Measurements from ENCODE around the gene TBC1D32. TPM values are rescaled to one million over a fixed set of nuclear protein-coding genes. Genes with fewer than 3 reads are reported as not detected.
"Not testable (repeated sequence)": the region's sequence is repeated elsewhere in the genome, so short reads cannot be mapped to it uniquely, and the experiment has no call there.

TBC1D32 gene, protein sequence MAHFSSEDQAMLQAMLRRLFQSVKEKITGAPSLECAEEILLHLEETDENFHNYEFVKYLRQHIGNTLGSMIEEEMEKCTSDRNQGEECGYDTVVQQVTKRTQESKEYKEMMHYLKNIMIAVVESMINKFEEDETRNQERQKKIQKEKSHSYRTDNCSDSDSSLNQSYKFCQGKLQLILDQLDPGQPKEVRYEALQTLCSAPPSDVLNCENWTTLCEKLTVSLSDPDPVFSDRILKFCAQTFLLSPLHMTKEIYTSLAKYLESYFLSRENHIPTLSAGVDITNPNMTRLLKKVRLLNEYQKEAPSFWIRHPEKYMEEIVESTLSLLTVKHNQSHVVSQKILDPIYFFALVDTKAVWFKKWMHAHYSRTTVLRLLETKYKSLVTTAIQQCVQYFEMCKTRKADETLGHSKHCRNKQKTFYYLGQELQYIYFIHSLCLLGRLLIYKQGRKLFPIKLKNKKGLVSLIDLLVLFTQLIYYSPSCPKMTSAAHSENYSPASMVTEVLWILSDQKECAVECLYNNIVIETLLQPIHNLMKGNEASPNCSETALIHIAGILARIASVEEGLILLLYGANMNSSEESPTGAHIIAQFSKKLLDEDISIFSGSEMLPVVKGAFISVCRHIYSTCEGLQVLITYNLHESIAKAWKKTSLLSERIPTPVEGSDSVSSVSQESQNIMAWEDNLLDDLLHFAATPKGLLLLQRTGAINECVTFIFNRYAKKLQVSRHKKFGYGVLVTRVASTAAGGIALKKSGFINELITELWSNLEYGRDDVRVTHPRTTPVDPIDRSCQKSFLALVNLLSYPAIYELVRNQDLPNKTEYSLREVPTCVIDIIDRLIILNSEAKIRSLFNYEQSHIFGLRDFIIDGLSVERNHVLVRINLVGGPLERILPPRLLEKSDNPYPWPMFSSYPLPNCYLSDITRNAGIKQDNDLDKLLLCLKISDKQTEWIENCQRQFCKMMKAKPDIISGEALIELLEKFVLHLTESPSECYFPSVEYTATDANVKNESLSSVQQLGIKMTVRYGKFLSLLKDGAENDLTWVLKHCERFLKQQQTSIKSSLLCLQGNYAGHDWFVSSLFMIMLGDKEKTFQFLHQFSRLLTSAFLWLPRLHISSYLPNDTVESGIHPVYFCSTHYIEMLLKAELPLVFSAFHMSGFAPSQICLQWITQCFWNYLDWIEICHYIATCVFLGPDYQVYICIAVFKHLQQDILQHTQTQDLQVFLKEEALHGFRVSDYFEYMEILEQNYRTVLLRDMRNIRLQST
- 10 to 100 TPM; 14.9 to 27.1 (median 22.4) TPM for total RNA-seq

DNA sequence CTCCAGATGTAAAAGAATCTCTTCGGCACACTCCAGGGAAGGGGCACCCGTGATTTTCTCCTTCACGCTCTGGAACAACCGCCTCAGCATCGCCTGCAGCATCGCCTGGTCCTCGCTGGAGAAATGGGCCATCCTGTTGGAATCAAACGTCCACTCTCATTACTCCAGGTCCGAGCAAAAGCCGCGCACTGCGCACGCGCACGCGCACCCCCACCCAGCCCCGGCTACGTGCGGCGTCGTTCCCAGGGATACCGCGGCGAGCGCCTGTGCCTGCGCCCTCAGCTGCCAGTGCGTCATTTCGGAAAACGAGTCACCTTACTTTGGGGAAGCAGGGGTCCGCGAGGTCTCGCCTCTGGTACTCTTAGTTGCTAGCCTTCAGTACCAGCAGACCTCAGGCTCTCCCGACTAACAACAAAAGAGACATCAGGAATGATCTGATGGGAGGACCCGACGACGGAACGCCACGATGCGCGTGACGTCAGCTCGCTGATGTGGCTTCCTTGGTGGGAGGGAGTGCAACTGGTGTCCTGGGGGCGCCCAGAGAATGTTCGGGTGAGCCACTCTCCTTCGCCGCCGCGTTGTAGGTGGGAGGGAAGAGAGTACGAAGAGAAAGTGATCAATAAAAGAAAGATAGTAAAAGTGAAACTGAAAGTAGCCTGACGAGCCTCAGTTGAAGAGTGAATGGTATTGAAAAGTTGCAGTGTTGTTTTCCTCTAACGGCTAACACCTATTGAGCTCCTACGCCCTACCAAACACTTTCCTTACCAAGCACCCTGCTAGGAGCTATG is at the start of gene TBC1D32:
TBC1D32 (minus strand) TSS at position 182 of the 788 bp plus-strand sequence; CDS start at position 132, 50 bp downstream.
- peak; percentile 92 to 93 for DNase-seq
- peak within 1 kb of the TSS; percentile 49 to 69 (median 65) for H3K4me3 ChIP-seq (replicated peaks in 1 of 3)
- TF ChIP-seq, protein P1, sequence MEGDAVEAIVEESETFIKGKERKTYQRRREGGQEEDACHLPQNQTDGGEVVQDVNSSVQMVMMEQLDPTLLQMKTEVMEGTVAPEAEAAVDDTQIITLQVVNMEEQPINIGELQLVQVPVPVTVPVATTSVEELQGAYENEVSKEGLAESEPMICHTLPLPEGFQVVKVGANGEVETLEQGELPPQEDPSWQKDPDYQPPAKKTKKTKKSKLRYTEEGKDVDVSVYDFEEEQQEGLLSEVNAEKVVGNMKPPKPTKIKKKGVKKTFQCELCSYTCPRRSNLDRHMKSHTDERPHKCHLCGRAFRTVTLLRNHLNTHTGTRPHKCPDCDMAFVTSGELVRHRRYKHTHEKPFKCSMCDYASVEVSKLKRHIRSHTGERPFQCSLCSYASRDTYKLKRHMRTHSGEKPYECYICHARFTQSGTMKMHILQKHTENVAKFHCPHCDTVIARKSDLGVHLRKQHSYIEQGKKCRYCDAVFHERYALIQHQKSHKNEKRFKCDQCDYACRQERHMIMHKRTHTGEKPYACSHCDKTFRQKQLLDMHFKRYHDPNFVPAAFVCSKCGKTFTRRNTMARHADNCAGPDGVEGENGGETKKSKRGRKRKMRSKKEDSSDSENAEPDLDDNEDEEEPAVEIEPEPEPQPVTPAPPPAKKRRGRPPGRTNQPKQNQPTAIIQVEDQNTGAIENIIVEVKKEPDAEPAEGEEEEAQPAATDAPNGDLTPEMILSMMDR (IDR thresholded peaks at IDR 0.05) = no peak
- peak in 1 of 2 donors; percentile 79 for TF ChIP-seq POLR2A (IDR thresholded peaks at IDR 0.05)
- intact Hi-C loops (cut with DNase I) = no loop called here
- no peaks in the 10 kb centered on the region for H3K9me3 ChIP-seq
- H3K27ac ChIP-seq = peak within 1 kb of the TSS; percentile 99 to 100 (median 99)
- WGBS, 2 donors = 1% methylated on average over 31 to 41 of the region's 52 CpGs
- H3K36me3 ChIP-seq = no peaks in the 10 kb centered on the region
- no peaks in the 10 kb centered on the region for H3K27me3 ChIP-seq
- H3K4me1 ChIP-seq = peaks cover 4 to 7% of the 10 kb centered on the region in 2 donors

DNA sequence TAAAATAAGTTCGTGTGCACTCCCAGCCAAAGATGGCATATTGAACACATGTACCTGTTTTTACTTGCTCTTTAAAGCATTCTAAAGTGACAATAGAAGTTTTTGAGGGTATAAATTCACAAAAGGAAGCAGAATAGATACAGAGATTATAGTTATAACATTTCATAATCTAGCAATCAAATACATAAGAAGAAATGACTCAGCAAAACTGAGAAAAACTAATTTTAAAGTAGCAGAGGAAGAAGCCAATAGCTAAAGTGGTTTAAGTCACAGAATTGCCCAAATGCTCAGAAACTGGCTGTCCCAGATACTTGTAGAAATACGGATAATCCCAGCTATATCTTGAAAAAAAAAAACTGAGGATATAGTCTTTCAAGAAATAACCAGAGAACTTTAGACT is 49.2 kb upstream of the TBC1D32 start:
- 61 to 72% methylated on average over 2 of the region's 2 CpGs for WGBS, 2 donors
- Histone ChIP-seq H3K9me3 (no peaks in the 10 kb centered on the region), H3K27me3 (no peaks in the 10 kb centered on the region), H3K4me3 (replicated peaks in 1 of 3) (no peak overlapping the region), H3K27ac (no peak overlapping the region), H3K36me3 (no peaks in the 10 kb centered on the region), H3K4me1 (no peaks in the 10 kb centered on the region)
- intact Hi-C loops (cut with DNase I) = no loop called here
- no peak for TF ChIP-seq POLR2A (IDR thresholded peaks at IDR 0.05)
- TF ChIP-seq, protein P1 (IDR thresholded peaks at IDR 0.05) = no peak
- no peak for DNase-seq

DNA sequence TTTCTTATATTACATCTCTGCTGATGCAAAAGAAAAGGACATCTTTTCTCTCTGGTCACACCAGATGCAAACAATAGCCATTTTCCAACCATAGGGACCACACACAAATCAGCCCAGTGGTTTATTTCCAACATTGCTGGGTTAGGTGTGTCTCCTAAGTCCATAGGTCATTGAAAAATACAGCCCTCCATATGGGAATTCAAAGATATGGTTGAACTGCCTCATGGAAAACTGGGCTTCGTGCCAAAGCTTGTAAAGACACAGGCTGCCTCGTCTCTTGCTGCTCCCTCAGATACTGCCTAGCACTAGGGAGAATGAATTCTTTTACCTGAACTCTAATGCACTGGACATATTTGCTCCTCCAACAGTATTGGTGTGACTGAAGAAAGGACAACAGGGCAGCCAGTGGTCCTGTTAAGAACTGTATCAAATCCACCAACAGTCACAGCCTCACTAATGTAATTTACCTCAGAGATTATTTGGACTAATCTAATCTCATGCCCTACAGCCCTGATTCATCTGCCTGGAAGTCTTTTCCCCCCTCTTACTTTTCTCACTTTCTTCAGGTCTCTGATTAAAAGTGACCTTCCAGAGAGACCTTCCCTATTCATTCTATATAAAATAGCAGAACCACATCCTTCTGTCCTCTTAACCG is 48.3 kb upstream of the TBC1D32 start:
- no peak overlapping the region for H3K4me3 ChIP-seq (replicated peaks in 1 of 3)
- TF ChIP-seq, protein P1 (IDR thresholded peaks at IDR 0.05) = no peak
- no peak for TF ChIP-seq POLR2A (IDR thresholded peaks at IDR 0.05)
- no peak for DNase-seq
- no peak overlapping the region for H3K27ac ChIP-seq
- H3K36me3 ChIP-seq = no peaks in the 10 kb centered on the region
- intact Hi-C loops (cut with DNase I) = no loop called here
- H3K9me3 ChIP-seq = no peaks in the 10 kb centered on the region
- no peaks in the 10 kb centered on the region for H3K27me3 ChIP-seq
- H3K4me1 ChIP-seq = no peaks in the 10 kb centered on the region
- WGBS, 2 donors = 57 to 63% methylated on average over 3 of the region's 3 CpGs

DNA sequence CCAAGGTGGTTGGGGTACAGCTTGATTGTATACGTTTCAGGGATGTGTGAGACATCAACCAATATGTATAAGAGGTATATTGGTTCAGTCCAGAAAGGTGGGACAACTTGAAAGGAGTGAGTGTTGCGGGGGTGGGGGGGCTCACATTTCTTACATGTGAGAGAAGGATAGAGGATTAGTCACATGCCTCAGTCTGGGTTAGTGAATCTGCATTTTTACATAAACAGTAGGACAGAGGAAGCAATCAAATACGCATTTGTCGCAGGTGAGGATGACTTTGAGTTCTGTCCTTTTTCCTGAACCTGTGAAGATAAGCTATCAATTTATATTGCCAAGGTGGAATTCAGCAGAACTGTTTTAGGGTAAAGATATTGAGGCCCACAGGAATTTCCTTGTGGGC is 42.1 kb upstream of the TBC1D32 start:
- no peak overlapping the region for H3K27ac ChIP-seq
- no peaks in the 10 kb centered on the region for H3K9me3 ChIP-seq
- WGBS, 2 donors = 88 to 90% methylated on average over 4 of the region's 4 CpGs
- no peaks in the 10 kb centered on the region for H3K36me3 ChIP-seq
- no peak for TF ChIP-seq POLR2A (IDR thresholded peaks at IDR 0.05)
- TF ChIP-seq, protein P1 (IDR thresholded peaks at IDR 0.05) = no peak
- no peak for DNase-seq
- no peak overlapping the region for H3K4me3 ChIP-seq (replicated peaks in 1 of 3)
- H3K27me3 ChIP-seq = no peaks in the 10 kb centered on the region
- intact Hi-C loops (cut with DNase I) = no loop called here
- no peaks in the 10 kb centered on the region for H3K4me1 ChIP-seq

DNA sequence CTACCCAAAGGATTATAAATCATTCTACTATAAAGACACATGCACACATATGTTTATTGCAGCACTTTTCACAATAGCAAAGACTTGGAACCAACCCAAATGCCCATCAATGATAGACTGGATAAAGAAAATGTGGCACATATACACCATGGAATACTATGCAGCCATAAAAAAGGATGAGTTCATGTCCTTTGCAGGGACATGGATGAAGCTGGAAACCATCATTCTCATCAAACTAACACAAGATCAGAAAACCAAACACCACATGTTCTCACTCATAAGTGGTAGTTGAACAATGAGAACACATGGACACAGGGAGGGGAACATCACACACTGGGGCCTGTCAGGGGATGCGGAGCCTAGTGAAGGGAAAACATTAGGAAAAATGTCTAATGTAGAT is 39.9 kb upstream of the TBC1D32 start:
- H3K36me3 ChIP-seq; H3K9me3 ChIP-seq; H3K4me1 ChIP-seq; H3K27ac ChIP-seq; intact Hi-C loops (cut with DNase I); H3K4me3 ChIP-seq (replicated peaks in 1 of 3); DNase-seq; H3K27me3 ChIP-seq: not testable (repeated sequence)
- 97% methylated on average over 1 of the region's 1 CpG for WGBS, 2 donors
